ENCODE results near the gene BARHL1.

DNA sequence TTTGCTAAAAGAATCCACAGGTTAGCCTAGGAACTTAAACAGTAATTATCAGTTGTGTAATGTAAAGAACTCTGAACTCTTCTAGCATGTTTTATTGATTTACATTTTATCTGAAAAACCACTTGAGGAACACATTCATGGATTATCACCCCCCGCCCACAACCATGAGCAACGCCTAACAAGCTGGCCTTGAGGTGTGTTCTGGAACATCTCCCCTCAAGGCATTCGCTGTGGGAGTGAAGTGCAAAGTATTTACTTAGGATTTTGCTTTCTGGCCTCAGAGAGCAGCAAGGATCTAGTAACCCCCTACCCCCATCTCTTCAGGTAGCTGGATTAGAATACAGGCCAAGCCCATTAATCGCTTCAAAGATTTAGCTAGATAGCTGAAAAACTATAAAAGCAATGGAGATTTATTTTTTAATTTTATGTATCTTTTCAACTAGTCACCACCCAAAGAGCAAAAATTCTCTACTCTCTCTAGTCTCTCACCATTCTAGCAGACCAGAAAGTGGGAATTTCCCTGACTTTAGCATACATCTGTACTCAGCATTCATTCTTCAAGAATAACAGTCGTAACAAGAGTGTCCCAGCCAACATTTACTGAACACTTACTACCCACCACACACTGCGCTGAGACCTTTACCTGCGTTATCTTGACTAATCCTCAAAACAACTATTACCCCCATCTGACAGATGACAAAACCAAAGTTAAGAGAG lies 50.2 kb downstream of the BARHL1 start:
- TF ChIP-seq CTCF (IDR thresholded peaks at IDR 0.05) (no peak), ZFX (IDR thresholded peaks at IDR 0.05; ENCODE audit: borderline replicate concordance) (no peak)
